ENCODE data around the gene MTPN. TPM values are rescaled to one million over a fixed set of nuclear protein-coding genes. Genes with fewer than 3 reads are reported as not detected.

MTPN gene
- polyA plus RNA-seq, 3 donors = 73.6 to 156 (median 142) TPM

- Mint-ChIP-seq H3K9me3 (no peaks in the 10 kb centered on the region), H3K36me3 (no peaks in the 10 kb centered on the region), H3K4me1 (peaks cover 4% of the 10 kb centered on the region), H3K27me3 (ENCODE audit: low read depth in 3 of 3) (peaks cover 4 to 28% (median 13%) of the 10 kb centered on the region in 3 donors), H3K4me3 (no peak overlapping the region), H3K27ac (no peak overlapping the region)
- WGBS (ENCODE audit: insufficient coverage) = 80% methylated on average over 1 of the region's 8 CpGs
- Histone ChIP-seq H4K20me1 (ENCODE audit: insufficient read depth, low read length) (no peaks in the 10 kb centered on the region), H2AFZ (ENCODE audit: insufficient read depth, low read depth, low read length, poor library complexity, severe bottlenecking) (no peak overlapping the region), H3K9ac (ENCODE audit: insufficient read depth, low read length, poor library complexity, severe bottlenecking) (peak overlapping the region; percentile 11), H3K4me1 (ENCODE audit: control insufficient read depth in 1 of 2, insufficient read depth in 2 of 2, low read length in 2 of 2) (no peaks in the 10 kb centered on the region), H3K79me2 (ENCODE audit: insufficient read depth, low read length) (no peaks in the 10 kb centered on the region), H3K4me3 (replicated peaks in 1 of 3; ENCODE audit: low read depth in 2 of 3, low read length in 3 of 3) (no peak overlapping the region), H3K36me3 (replicated peaks in 1 of 2; ENCODE audit: control insufficient read depth in 1 of 2, insufficient read depth in 2 of 2, low read length in 2 of 2) (no peaks in the 10 kb centered on the region), H3K27ac (ENCODE audit: low read depth in 1 of 2, low read length in 2 of 2) (no peak overlapping the region), H3K27me3 (ENCODE audit: control insufficient read depth in 2 of 2, insufficient read depth in 2 of 2, low read length in 2 of 2) (peaks cover 3 to 7% of the 10 kb centered on the region in 2 donors), H3K9me3 (replicated peaks in 1 of 2; ENCODE audit: control insufficient read depth in 1 of 2, insufficient read depth in 1 of 2, low read length in 2 of 2) (no peaks in the 10 kb centered on the region), H3K4me2 (replicated peaks; ENCODE audit: extremely low read depth, low read length, poor library complexity, severe bottlenecking) (no peak overlapping the region)
- intact Hi-C loops (cut with micrococcal nuclease) = no loop called here
- no peak for TF ChIP-seq CTCF (IDR thresholded peaks at IDR 0.05)
- no peak for DNase-seq
These were observed 35.1 kb upstream of the MTPN start for GRCh38 chr7:136012238-136012637.

GRCh38 chr7:136009488-136010079 is 32.4 kb upstream of the MTPN start:
- H3K79me2 ChIP-seq (ENCODE audit: insufficient read depth, low read length) = no peaks in the 10 kb centered on the region
- peaks cover 3 to 7% of the 10 kb centered on the region in 2 donors for H3K27me3 ChIP-seq (ENCODE audit: control insufficient read depth in 2 of 2, insufficient read depth in 2 of 2, low read length in 2 of 2)
- no peak overlapping the region for H3K4me3 ChIP-seq (replicated peaks in 1 of 3; ENCODE audit: low read depth in 2 of 3, low read length in 3 of 3)
- H4K20me1 ChIP-seq (ENCODE audit: insufficient read depth, low read length) = no peaks in the 10 kb centered on the region
- H2AFZ ChIP-seq (ENCODE audit: insufficient read depth, low read depth, low read length, poor library complexity, severe bottlenecking) = no peak overlapping the region
- no peak overlapping the region for H3K27ac ChIP-seq (ENCODE audit: low read depth in 1 of 2, low read length in 2 of 2)
- no peaks in the 10 kb centered on the region for H3K36me3 Mint-ChIP-seq
- H3K9me3 ChIP-seq (replicated peaks in 1 of 2; ENCODE audit: control insufficient read depth in 1 of 2, insufficient read depth in 1 of 2, low read length in 2 of 2) = peaks cover 0 to 2% of the 10 kb centered on the region in 2 donors
- H3K9me3 Mint-ChIP-seq = peaks cover 0 to 6% (median 0%) of the 10 kb centered on the region in 7 donors
- H3K27ac Mint-ChIP-seq = no peak overlapping the region
- no peaks in the 10 kb centered on the region for H3K4me1 ChIP-seq (ENCODE audit: control insufficient read depth in 1 of 2, insufficient read depth in 2 of 2, low read length in 2 of 2)
- H3K4me2 ChIP-seq (replicated peaks; ENCODE audit: extremely low read depth, low read length, poor library complexity, severe bottlenecking) = no peak overlapping the region
- peaks cover 4% of the 10 kb centered on the region for H3K4me1 Mint-ChIP-seq
- no CpG with 5 or more reads among the region's 4 CpGs for WGBS (ENCODE audit: insufficient coverage)
- H3K4me3 Mint-ChIP-seq = no peak overlapping the region
- peaks cover 4 to 26% (median 9%) of the 10 kb centered on the region in 3 donors for H3K27me3 Mint-ChIP-seq (ENCODE audit: low read depth in 3 of 3)
- peak; percentile 23 to 50 (median 35) for DNase-seq
- H3K9ac ChIP-seq (ENCODE audit: insufficient read depth, low read length, poor library complexity, severe bottlenecking) = no peak overlapping the region
- peak; percentile 92 for TF ChIP-seq CTCF (IDR thresholded peaks at IDR 0.05)
- no peaks in the 10 kb centered on the region for H3K36me3 ChIP-seq (replicated peaks in 1 of 2; ENCODE audit: control insufficient read depth in 1 of 2, insufficient read depth in 2 of 2, low read length in 2 of 2)
- intact Hi-C loops (cut with micrococcal nuclease) = loop anchor here (1.0 to 2.0 kb wide), 2 partner anchors 207 to 208 kb away; no protein-coding TSS in a partner anchor

All from CD14-positive monocyte (primary cell).